IMR-90 (cell line): Measurements from ENCODE around the gene VGLL2. TPM values are rescaled to one million over a fixed set of nuclear protein-coding genes. Genes with fewer than 3 reads are reported as not detected.

Experiments used
- ATAC-seq: fragments of 200-7000 bp; cut with Tn5 transposase; 2 replicates; pipeline ENCODE4 v1.9.1; 2020; ENCODE audit warnings: low read depth, mild to moderate bottlenecking, moderate library complexity
- BruUV-seq: library from RNA; stranded (reverse); fragments of 400-500 nt; replicated peaks from 2 replicates; lab custom pipeline; 2021; lab: Mats Ljungman, UMichigan
- CTCF ChIA-PET: fragments of 300-600 bp; formaldehyde crosslinking; extraction: SDS; loops from one replicate; lab custom pipeline; 2021; ENCODE audit warnings: antibody characterized with exemption; lab: Yijun Ruan, JAX
- POLR2A ChIA-PET: fragments of 300-600 bp; sonication (Branson Sonifier 250); formaldehyde crosslinking; loops from one replicate; lab custom pipeline; 2022; ENCODE audit warnings: antibody characterized with exemption; ENCODE audit not compliant: unreplicated experiment; lab: Charles Lee
- DNase-seq: peaks from one replicate; pipeline ENCODE4 v3.0.0; 2013
- H2AFZ ChIP-seq: replicated peaks from 2 replicates; pipeline ENCODE3; 2013; ENCODE audit warnings: low read length, mild to moderate bottlenecking; ENCODE audit not compliant: poor library complexity
- H2AK5ac ChIP-seq: 2 replicates; pipeline ENCODE4 v1.6.1; 2013; ENCODE audit warnings: low read depth, low read length, inconsistent platforms
- H2AK9ac ChIP-seq: replicated peaks from 2 replicates; pipeline ENCODE3; 2013; ENCODE audit warnings: mild to moderate bottlenecking, low read depth, low read length, moderate library complexity; ENCODE audit not compliant: poor library complexity
- H2BK120ac ChIP-seq: 2 replicates; pipeline ENCODE4 v1.6.1; 2013; ENCODE audit warnings: low read depth, low read length, inconsistent platforms
- H2BK15ac ChIP-seq: 3 replicates; pipeline ENCODE4 v1.6.1; 2013; ENCODE audit warnings: low read depth, low read length, inconsistent platforms
- H2BK20ac ChIP-seq: 2 replicates; pipeline ENCODE4 v1.6.1; 2013; ENCODE audit warnings: low read depth, mild to moderate bottlenecking, inconsistent platforms, low read length, moderate library complexity
- H2BK5ac ChIP-seq: 2 replicates; pipeline ENCODE4 v1.6.1; 2013; ENCODE audit warnings: mild to moderate bottlenecking, low read depth, low read length, inconsistent platforms; ENCODE audit not compliant: poor library complexity, severe bottlenecking
- H3K14ac ChIP-seq: replicated peaks from 2 replicates; pipeline ENCODE4 v1.6.1; 2013; ENCODE audit warnings: low read depth, low read length, inconsistent platforms
- H3K18ac ChIP-seq: 2 replicates; pipeline ENCODE4 v1.6.1; 2013; ENCODE audit warnings: low read depth, low read length, control low read depth
- H3K23ac ChIP-seq: 2 replicates; pipeline ENCODE4 v1.6.1; 2013; ENCODE audit warnings: low read depth, low read length, inconsistent platforms
- H3K27ac ChIP-seq: 2 replicates; pipeline ENCODE4 v1.5.1; 2013; ENCODE audit warnings: mild to moderate bottlenecking, control low read depth, low read length; ENCODE audit not compliant: insufficient read depth
- H3K27me3 ChIP-seq: 2 replicates; pipeline ENCODE4 v1.6.1; 2013; ENCODE audit warnings: low read length; ENCODE audit not compliant: control insufficient read depth, insufficient read depth
- H3K36me3 ChIP-seq: 2 replicates; pipeline ENCODE4 v1.6.1; 2013; ENCODE audit warnings: low read length, mixed read lengths; ENCODE audit not compliant: control insufficient read depth, insufficient read depth
- H3K4ac ChIP-seq: 2 replicates; pipeline ENCODE4 v1.6.1; 2013; ENCODE audit warnings: low read depth, low read length, inconsistent platforms
- H3K4me1 ChIP-seq: 2 replicates; pipeline ENCODE4 v1.6.1; 2013; ENCODE audit warnings: low read length, mixed read lengths; ENCODE audit not compliant: control insufficient read depth, insufficient read depth
- H3K4me2 ChIP-seq: 2 replicates; pipeline ENCODE4 v1.6.1; 2013; ENCODE audit warnings: low read depth, mild to moderate bottlenecking, control low read depth, low read length, moderate library complexity
- H3K4me3 ChIP-seq: 2 replicates; pipeline ENCODE4 v1.5.1; 2013; ENCODE audit warnings: low read depth, mild to moderate bottlenecking, control low read depth, low read length, moderate library complexity; ENCODE audit not compliant: insufficient read depth
- H3K56ac ChIP-seq: 2 replicates; pipeline ENCODE4 v1.6.1; 2013; ENCODE audit warnings: low read length, inconsistent platforms; ENCODE audit not compliant: insufficient read depth; ENCODE audit errors: extremely low read depth
- H3K79me1 ChIP-seq, 2 experiments: 2 replicates each; pipeline ENCODE4 v1.6.1; 2013; ENCODE audit warnings: low read length in 2 of 2, inconsistent platforms in 1 of 2, low read depth in 1 of 2
- H3K9ac ChIP-seq: 2 replicates; pipeline ENCODE4 v1.6.1; 2013; ENCODE audit warnings: low read depth, low read length, control low read depth
- H3K9me1 ChIP-seq: 2 replicates; pipeline ENCODE4 v1.6.1; 2013; ENCODE audit warnings: low read length, inconsistent platforms; ENCODE audit not compliant: insufficient read depth
- H3K9me3 ChIP-seq: 2 replicates; pipeline ENCODE4 v1.6.1; 2013; ENCODE audit warnings: low read length; ENCODE audit not compliant: control insufficient read depth, insufficient read depth
- H4K20me1 ChIP-seq: 2 replicates; pipeline ENCODE4 v1.6.1; 2013; ENCODE audit warnings: low read length, inconsistent platforms; ENCODE audit not compliant: insufficient read depth
- H4K5ac ChIP-seq: 2 replicates; pipeline ENCODE4 v1.6.1; 2013; ENCODE audit warnings: mild to moderate bottlenecking, low read depth, low read length, control low read depth
- H4K8ac ChIP-seq, 2 experiments: 2 replicates each; pipeline ENCODE4 v1.6.1; 2013; ENCODE audit warnings: low read depth in 2 of 2, low read length in 2 of 2, control low read depth in 1 of 2, inconsistent platforms in 1 of 2
- H4K91ac ChIP-seq: 2 replicates; pipeline ENCODE4 v1.6.1; 2013; ENCODE audit warnings: low read depth, low read length, inconsistent platforms; ENCODE audit not compliant: insufficient read depth
- BHLHE40 ChIP-seq: fragments of 150-350 bp; IDR thresholded peaks from 2 replicates; pipeline ENCODE4 v1.6.1; 2016; ENCODE audit warnings: mild to moderate bottlenecking, low read depth, low read length
- CEBPB ChIP-seq: IDR thresholded peaks from 2 replicates; pipeline ENCODE4 v1.6.1; 2012; ENCODE audit warnings: low read depth, low read length, improper control_type of control experiment
- CHD1 ChIP-seq: IDR thresholded peaks from 2 replicates; pipeline ENCODE4 v1.6.1; 2012; ENCODE audit warnings: low read depth, low read length, improper control_type of control experiment
- ELK1 ChIP-seq: fragments of 150-350 bp; IDR thresholded peaks from 2 replicates; pipeline ENCODE4 v1.6.1; 2016; ENCODE audit warnings: low read depth, mild to moderate bottlenecking, low read length, moderate library complexity, borderline replicate concordance
- FOS ChIP-seq: fragments of 150-350 bp; IDR thresholded peaks from 2 replicates; pipeline ENCODE4 v1.6.1; 2016; ENCODE audit warnings: low read depth, low read length
- MXI1 ChIP-seq: IDR thresholded peaks from 2 replicates; pipeline ENCODE4 v1.6.1; 2012; ENCODE audit warnings: low read depth, mild to moderate bottlenecking, low read length, moderate library complexity, borderline replicate concordance
- NFE2L2 ChIP-seq: fragments of 150-350 bp; IDR thresholded peaks from 2 replicates; pipeline ENCODE4 v1.6.1; 2016; ENCODE audit warnings: low read depth, mild to moderate bottlenecking, low read length
- RAD21 ChIP-seq: IDR thresholded peaks from 2 replicates; pipeline ENCODE4 v1.6.1; 2012; ENCODE audit warnings: low read length, improper control_type of control experiment
- RFX5 ChIP-seq: IDR thresholded peaks from 2 replicates; pipeline ENCODE4 v1.8.0; 2012; ENCODE audit warnings: low read depth, mild to moderate bottlenecking, low read length, moderate library complexity
- SMC3 ChIP-seq: fragments of 150-350 bp; IDR thresholded peaks from 2 replicates; pipeline ENCODE4 v1.6.1; 2016; ENCODE audit warnings: low read depth, mild to moderate bottlenecking, antibody characterized with exemption, low read length, moderate library complexity
- USF2 ChIP-seq: fragments of 150-350 bp; IDR thresholded peaks from 2 replicates; pipeline ENCODE4 v1.6.1; 2017; ENCODE audit warnings: mild to moderate bottlenecking, antibody characterized with exemption, low read length, low read depth
- WGBS, 2 experiments: methylation state at CpG; one replicate each; pipeline versions ENCODE4 v1.1.5 to v1.1.7; 2013; ENCODE audit warnings: missing lambda C conversion rate in 2 of 2; ENCODE audit not compliant: insufficient read length in 1 of 2; ENCODE audit errors: extremely low coverage in 2 of 2; 5-methylcytosine and 5-hydroxymethylcytosine counted together
- dilution Hi-C: fragments of 300-500 bp; cut with HindIII; formaldehyde crosslinking; loops from one replicate; pipeline ENCODE4 v1.14.3; 2018; ENCODE audit warnings: low sequenced_read_pairs; ENCODE audit not compliant: unreplicated experiment
- in situ Hi-C: fragments of 300-500 bp; cut with MboI; formaldehyde crosslinking; loops from 3 replicates; pipeline ENCODE4 v1.14.3; 2019; ENCODE audit warnings: low sequenced_read_pairs, inconsistent platforms, mixed read lengths
- intact Hi-C: fragments of 100-400 bp; cut with micrococcal nuclease; formaldehyde crosslinking; loops from 2 replicates; pipeline ENCODE4 v1.10.0; 2022
- polyA plus RNA-seq, 3 experiments: library from polyadenylated mRNA; depleted of rRNA; stranded (reverse); fragments of >200 nt; gene quantifications; 2 replicates each; pipeline ENCODE4 v1.2.3, GENCODE V29; 2012; ENCODE audit warnings: low replicate concordance in 1 of 3
- total RNA-seq: library from RNA; depleted of rRNA; stranded (reverse); fragments of >200 nt; gene quantifications from 2 replicates; pipeline ENCODE4 v1.2.3, GENCODE V29; 2012

The VGLL2 gene
- total and polyA plus RNA-seq, 2 of the 4 experiments (the other 2 are of a cell fraction) = not detected

GRCh38 chr6:117233145-117233544 is 32.2 kb upstream of the VGLL2 start:
- H3K4ac ChIP-seq = no peak overlapping the region
- CTCF ChIA-PET = no interaction called here
- in situ Hi-C loops (no loop called here), dilution Hi-C loops (no loop called here), intact Hi-C loops (no loop called here)
- H3K4me3 ChIP-seq = no peak overlapping the region
- no peaks in the 10 kb centered on the region for H4K20me1 ChIP-seq
- no peak overlapping the region for H2BK120ac ChIP-seq
- no peak overlapping the region for H3K56ac ChIP-seq
- H3K23ac ChIP-seq = no peak overlapping the region
- no peak overlapping the region for H2BK5ac ChIP-seq
- TF ChIP-seq BHLHE40 (no peak), MXI1 (no peak), CEBPB (no peak), CHD1 (no peak), RFX5 (no peak), RAD21 (no peak), USF2 (no peak), ELK1 (no peak), NFE2L2 (no peak), SMC3 (no peak), FOS (no peak)
- no peaks in the 10 kb centered on the region for H3K27me3 ChIP-seq
- H2AK5ac ChIP-seq = no peak overlapping the region
- no peak overlapping the region for H3K27ac ChIP-seq
- H4K5ac ChIP-seq = no peak overlapping the region
- H2AK9ac ChIP-seq = no peak overlapping the region
- no peak overlapping the region for H3K9ac ChIP-seq
- H3K79me1 ChIP-seq = no peaks in the 10 kb centered on the region
- H3K36me3 ChIP-seq = no peaks in the 10 kb centered on the region
- no peak overlapping the region for H4K91ac ChIP-seq
- no peak overlapping the region for H4K8ac ChIP-seq
- no TSS peak for BruUV-seq
- no peak for DNase-seq
- no peak overlapping the region for H3K14ac ChIP-seq
- H3K9me3 ChIP-seq = no peaks in the 10 kb centered on the region; the same call in 1 of the 2 replicates
- H3K4me2 ChIP-seq = no peak overlapping the region
- ATAC-seq = no peak
- H3K9me1 ChIP-seq = no peaks in the 10 kb centered on the region
- no peak overlapping the region for H3K18ac ChIP-seq
- H2BK15ac ChIP-seq = no peak overlapping the region
- WGBS, 2 experiments = no CpG with 5 or more reads among the region's 3 CpGs
- no peak overlapping the region for H2AFZ ChIP-seq
- H3K4me1 ChIP-seq = no peaks in the 10 kb centered on the region
- POLR2A ChIA-PET = no interaction called here
- H2BK20ac ChIP-seq = no peak overlapping the region
